ENCODE results near the gene CEP41.

CEP41 gene

GRCh38 chr7:130367836-130368746 is 72.7 kb downstream of the CEP41 start:
- DNase-seq: no peak

GRCh38 chr7:130367088-130367755 is 73.6 kb downstream of the CEP41 start:
- DNase-seq: peak in 1 of 5 donors; percentile 19

GRCh38 chr7:130366564-130366963 is 74.3 kb downstream of the CEP41 start:
- no peak for DNase-seq

GRCh38 chr7:130365511-130366441 is 75.0 kb downstream of the CEP41 start:
- DNase-seq: no peak

GRCh38 chr7:130365088-130365487 is 75.7 kb downstream of the CEP41 start:
- no peak for DNase-seq

- DNase-seq: no peak
These were observed 76.4 kb downstream of the CEP41 start for GRCh38 chr7:130364451-130364850.

- peak in 1 of 5 donors; percentile 19 for DNase-seq
These were observed 77.6 kb downstream of the CEP41 start for GRCh38 chr7:130363026-130363847.

GRCh38 chr7:130362251-130362816 is 78.5 kb downstream of the CEP41 start:
- no peak for DNase-seq

GRCh38 chr7:130361681-130362080 is 79.1 kb downstream of the CEP41 start:
- DNase-seq: no peak

- no peak for DNase-seq
These were observed 80.3 kb downstream of the CEP41 start for GRCh38 chr7:130360518-130360917.

GRCh38 chr7:130359276-130359857 is 81.4 kb downstream of the CEP41 start:
- no peak for DNase-seq

- DNase-seq: no peak
These were observed 82.3 kb downstream of the CEP41 start for GRCh38 chr7:130358471-130358870.

GRCh38 chr7:130356876-130357611 is 83.8 kb downstream of the CEP41 start:
- DNase-seq: no peak

- no peak for DNase-seq
These were observed 84.5 kb downstream of the CEP41 start for GRCh38 chr7:130356121-130356875.

- no peak for DNase-seq
These were observed 87.6 kb downstream of the CEP41 start for GRCh38 chr7:130353196-130353595.

GRCh38 chr7:130352194-130353074 is 88.4 kb downstream of the CEP41 start:
- no peak for DNase-seq

GRCh38 chr7:130351791-130352090 is 89.1 kb downstream of the CEP41 start:
- DNase-seq: no peak

- DNase-seq: no peak
These were observed 89.6 kb downstream of the CEP41 start for GRCh38 chr7:130350945-130351790.

Measured in T-helper 1 cell (primary cell).